ENCODE data around the gene SUCLG2.
A peak's percentile ranks its signal among the peaks of the same experiment; 100 is the strongest.

DNA sequence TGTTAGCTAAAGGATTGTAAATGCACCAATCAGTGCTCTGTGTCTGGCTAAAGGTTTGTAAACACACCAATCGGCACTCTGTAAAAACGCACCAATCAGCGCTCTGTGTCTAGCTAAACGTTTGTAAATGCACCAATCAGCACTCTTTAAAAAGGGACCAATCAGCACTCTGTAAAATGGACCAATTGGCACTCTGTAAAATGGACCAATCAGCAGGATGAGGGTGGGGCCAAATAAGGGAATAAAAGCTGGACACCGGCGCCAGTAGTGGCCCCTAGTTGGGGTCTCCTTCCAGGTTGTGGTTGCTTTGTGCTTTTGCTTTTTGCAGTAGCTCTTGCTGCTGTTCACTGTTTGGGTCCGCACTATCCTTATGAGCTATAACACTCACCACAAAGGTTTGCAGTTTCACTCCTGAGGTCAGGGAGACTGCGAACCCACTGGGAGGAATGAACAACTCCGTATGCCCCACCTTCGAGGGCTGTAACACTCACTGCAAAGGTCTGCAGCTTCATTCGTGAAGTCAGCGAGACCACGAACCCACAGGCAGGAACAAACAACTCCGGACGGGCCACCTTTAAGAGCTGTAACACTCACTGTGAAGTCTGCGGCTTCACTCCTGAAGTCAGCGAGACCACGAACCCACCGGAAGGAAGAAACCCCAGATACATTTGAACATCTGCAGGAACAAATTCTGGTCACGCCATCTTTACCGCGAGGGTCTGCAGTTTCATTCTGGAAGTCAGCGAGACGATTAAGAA lies 1.1 kb upstream of the SUCLG2 start:
- peak in 1 of 3 donors; percentile 26 for TF ChIP-seq POLR2A (IDR thresholded peaks at IDR 0.05)
- TF ChIP-seq, protein P1, sequence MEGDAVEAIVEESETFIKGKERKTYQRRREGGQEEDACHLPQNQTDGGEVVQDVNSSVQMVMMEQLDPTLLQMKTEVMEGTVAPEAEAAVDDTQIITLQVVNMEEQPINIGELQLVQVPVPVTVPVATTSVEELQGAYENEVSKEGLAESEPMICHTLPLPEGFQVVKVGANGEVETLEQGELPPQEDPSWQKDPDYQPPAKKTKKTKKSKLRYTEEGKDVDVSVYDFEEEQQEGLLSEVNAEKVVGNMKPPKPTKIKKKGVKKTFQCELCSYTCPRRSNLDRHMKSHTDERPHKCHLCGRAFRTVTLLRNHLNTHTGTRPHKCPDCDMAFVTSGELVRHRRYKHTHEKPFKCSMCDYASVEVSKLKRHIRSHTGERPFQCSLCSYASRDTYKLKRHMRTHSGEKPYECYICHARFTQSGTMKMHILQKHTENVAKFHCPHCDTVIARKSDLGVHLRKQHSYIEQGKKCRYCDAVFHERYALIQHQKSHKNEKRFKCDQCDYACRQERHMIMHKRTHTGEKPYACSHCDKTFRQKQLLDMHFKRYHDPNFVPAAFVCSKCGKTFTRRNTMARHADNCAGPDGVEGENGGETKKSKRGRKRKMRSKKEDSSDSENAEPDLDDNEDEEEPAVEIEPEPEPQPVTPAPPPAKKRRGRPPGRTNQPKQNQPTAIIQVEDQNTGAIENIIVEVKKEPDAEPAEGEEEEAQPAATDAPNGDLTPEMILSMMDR (IDR thresholded peaks at IDR 0.05): no peak

Measured in body of pancreas (tissue), 4 donors.